ENCODE results near the gene IDH2. TPM values are rescaled to one million over a fixed set of nuclear protein-coding genes. Genes with fewer than 3 reads are reported as not detected.
"Not testable (repeated sequence)": the region's sequence is repeated elsewhere in the genome, so short reads cannot be mapped to it uniquely, and the experiment has no call there.

IDH2 gene
- total RNA-seq, 2 donors from 2014 or later, result 94.3 to 96.4 TPM

- no peak overlapping the region for H3K27ac Mint-ChIP-seq
- DNase-seq (ENCODE audit: low spot score) (no peak), ATAC-seq (no peak)
- no peak overlapping the region for H3K4me3 Mint-ChIP-seq
- peaks cover 0 to 4% of the 10 kb centered on the region in 2 donors for H3K4me1 Mint-ChIP-seq (ENCODE audit: low read depth in 2 of 2)
- H3K36me3 Mint-ChIP-seq, result no peaks in the 10 kb centered on the region
- H3K9me3 Mint-ChIP-seq, result no peaks in the 10 kb centered on the region
- H3K27me3 Mint-ChIP-seq, result peaks cover 6 to 9% of the 10 kb centered on the region in 2 donors
Observed at GRCh38 chr15:90131848-90132247, 29.6 kb upstream of the IDH2 start.

DNA sequence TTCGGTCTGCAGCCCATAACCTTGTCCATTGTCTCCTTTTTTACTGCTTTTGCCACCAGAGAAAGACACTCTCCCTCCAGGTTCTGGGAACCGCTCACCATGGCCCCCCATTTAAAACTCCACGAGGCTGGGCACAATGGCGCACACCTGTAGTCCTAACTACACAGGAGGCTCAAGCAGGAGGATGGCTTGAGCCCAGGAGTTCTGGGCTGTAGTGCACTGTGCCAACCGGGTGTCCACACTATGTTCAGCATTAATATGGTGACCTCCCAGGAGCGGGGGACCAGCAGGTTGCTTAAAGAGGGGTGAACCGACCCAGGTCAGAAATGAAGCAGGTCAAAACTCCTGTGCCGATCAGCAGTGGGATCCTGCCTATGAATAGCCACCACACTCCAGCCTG is 28.0 kb upstream of the IDH2 start:
- Mint-ChIP-seq H3K4me1 (ENCODE audit: low read depth in 2 of 2) (peaks cover 0 to 4% of the 10 kb centered on the region in 2 donors), H3K4me3 (no peak overlapping the region), H3K27me3 (peaks cover 6 to 9% of the 10 kb centered on the region in 2 donors), H3K27ac (no peak overlapping the region), H3K9me3 (no peaks in the 10 kb centered on the region), H3K36me3 (no peaks in the 10 kb centered on the region)
- DNase-seq (ENCODE audit: low spot score), result no peak
- no peak for ATAC-seq

DNA sequence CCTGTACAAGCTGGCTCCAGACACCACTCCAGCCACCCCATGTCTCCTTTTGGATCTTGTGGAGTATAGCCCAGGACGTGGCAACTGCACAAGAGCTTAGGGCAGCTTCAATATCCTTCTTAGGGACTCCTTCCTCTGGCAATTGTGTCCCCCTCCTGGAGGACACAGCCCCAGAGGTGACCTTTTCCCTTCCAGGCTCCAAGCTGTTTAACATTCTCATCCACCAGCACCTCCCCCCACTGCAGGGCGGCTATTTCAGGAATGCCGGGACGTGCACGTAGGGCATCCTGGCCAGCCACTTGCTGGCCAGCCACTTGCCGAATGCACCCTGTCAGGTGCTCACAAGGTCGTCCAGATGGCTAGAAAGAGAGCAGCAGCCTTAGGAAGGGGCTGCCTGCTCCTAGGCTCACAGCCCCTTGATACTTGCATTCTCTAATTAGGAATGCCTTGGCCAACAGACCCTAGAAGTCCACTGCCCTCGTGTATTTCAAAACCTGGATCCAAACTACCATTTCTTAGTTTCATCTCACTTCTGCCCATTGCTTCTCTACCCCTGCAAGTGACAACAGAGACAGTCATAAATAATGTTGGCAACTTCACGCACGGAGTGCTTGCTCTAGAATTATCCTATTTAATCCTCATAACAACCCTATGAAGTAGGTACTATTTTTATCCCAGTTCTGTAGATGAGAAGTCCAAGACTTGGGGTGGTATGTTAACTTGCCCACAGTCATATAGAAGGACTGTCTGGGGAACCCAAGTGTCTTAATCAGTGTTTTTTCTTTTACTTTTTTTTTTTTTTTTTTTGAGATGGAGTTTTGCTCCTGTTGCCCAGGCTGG is 24.5 kb upstream of the IDH2 start:
- Mint-ChIP-seq H3K9me3 (no peaks in the 10 kb centered on the region), H3K27me3 (peaks cover 6 to 9% of the 10 kb centered on the region in 2 donors), H3K27ac (no peak overlapping the region), H3K4me3 (no peak overlapping the region), H3K36me3 (no peaks in the 10 kb centered on the region), H3K4me1 (ENCODE audit: low read depth in 2 of 2) (peaks cover 0 to 4% of the 10 kb centered on the region in 2 donors)
- ATAC-seq, result no peak
- DNase-seq (ENCODE audit: low spot score), result no peak

DNA sequence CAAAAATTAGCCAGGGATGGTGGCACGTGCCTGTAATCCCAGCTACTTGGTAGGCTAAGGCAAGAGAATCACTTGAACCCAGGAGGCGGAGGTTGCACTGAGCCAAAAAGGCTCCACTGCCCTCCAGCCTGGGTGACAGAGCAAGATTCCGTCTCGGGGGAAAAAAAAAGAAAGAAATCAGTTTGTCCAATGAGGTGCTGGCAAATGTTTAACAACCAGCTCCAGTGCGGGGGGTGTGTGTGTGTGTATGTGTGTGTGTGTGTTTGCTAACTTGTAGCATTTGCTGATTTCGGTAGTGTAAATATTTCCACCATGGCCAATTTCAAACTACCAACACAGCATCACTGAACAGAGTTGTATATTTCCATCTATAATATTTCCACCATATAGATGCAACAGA is 23.8 kb upstream of the IDH2 start:
- ATAC-seq (no peak), DNase-seq (ENCODE audit: low spot score) (no peak)
- H3K27ac Mint-ChIP-seq, result no peak overlapping the region
- H3K4me3 Mint-ChIP-seq, result no peak overlapping the region
- H3K36me3 Mint-ChIP-seq, result no peaks in the 10 kb centered on the region
- H3K9me3 Mint-ChIP-seq, result no peaks in the 10 kb centered on the region
- peaks cover 6 to 9% of the 10 kb centered on the region in 2 donors for H3K27me3 Mint-ChIP-seq
- peaks cover 0 to 4% of the 10 kb centered on the region in 2 donors for H3K4me1 Mint-ChIP-seq (ENCODE audit: low read depth in 2 of 2)

DNA sequence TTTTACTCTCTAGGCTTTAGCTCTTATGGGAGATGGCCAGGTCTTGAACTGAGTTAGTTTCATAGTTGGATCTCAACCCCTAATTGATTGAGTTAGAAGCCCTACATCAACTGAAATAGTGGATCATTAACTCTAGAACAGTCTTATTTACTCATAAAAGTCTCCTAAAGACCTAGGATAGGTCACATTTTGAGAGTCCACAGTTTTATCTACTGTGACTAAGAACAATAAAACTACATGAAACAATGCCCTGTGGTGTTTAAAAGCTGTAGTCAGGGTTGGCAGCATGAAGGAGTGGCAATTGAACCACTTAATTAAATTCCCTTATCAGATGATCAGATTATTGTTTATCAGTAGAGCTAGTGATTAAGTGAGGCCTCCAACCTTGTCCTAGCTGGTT is 22.2 kb upstream of the IDH2 start:
- no peaks in the 10 kb centered on the region for H3K9me3 Mint-ChIP-seq
- no peak for DNase-seq (ENCODE audit: low spot score)
- no peak overlapping the region for H3K4me3 Mint-ChIP-seq
- H3K27ac Mint-ChIP-seq, result no peak overlapping the region
- no peaks in the 10 kb centered on the region for H3K36me3 Mint-ChIP-seq
- no peak for ATAC-seq
- H3K27me3 Mint-ChIP-seq, result peaks cover 6 to 7% of the 10 kb centered on the region in 2 donors
- H3K4me1 Mint-ChIP-seq (ENCODE audit: low read depth in 2 of 2), result peaks cover 0 to 2% of the 10 kb centered on the region in 2 donors

- Mint-ChIP-seq H3K4me3 (no peak overlapping the region), H3K4me1 (ENCODE audit: low read depth in 2 of 2) (no peaks in the 10 kb centered on the region), H3K36me3 (no peaks in the 10 kb centered on the region), H3K9me3 (no peaks in the 10 kb centered on the region), H3K27ac (no peak overlapping the region), H3K27me3 (no peaks in the 10 kb centered on the region)
- ATAC-seq, result no peak
- DNase-seq (ENCODE audit: low spot score), result no peak
Observed at GRCh38 chr15:90121086-90121485, 18.8 kb upstream of the IDH2 start.

DNA sequence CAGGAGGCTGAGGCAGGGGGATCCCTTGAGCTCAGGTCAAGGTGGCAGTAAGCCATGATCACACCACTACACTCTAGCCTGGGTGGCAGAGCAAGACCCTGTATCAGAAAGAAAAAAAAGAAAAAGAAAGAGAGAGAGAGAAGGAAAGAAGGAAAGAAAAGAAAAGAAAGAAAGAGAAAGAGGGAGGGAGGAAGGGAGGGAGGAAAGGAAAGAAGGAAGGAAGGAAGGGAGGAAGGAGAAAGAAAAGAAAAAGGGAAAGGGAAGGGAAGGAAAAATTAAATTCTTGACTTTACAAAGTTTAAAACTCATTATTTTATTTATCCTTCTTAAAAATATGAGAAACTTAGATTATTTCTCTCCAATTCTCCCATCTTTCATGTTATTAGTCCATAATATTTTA is 17.1 kb upstream of the IDH2 start:
- Mint-ChIP-seq H3K27ac (no peak overlapping the region), H3K4me1 (ENCODE audit: low read depth in 2 of 2) (no peaks in the 10 kb centered on the region), H3K36me3 (peaks cover 3% of the 10 kb centered on the region), H3K27me3 (no peaks in the 10 kb centered on the region), H3K9me3 (peaks cover 3% of the 10 kb centered on the region), H3K4me3 (no peak overlapping the region)
- DNase-seq (ENCODE audit: low spot score), result no peak
- ATAC-seq, result no peak

- ATAC-seq, result no peak
- Mint-ChIP-seq H3K9me3 (peaks cover 4% of the 10 kb centered on the region), H3K27ac (no peak overlapping the region), H3K4me3 (no peak overlapping the region), H3K4me1 (ENCODE audit: low read depth in 2 of 2) (no peaks in the 10 kb centered on the region), H3K27me3 (no peaks in the 10 kb centered on the region), H3K36me3 (peaks cover 10% of the 10 kb centered on the region)
- DNase-seq (ENCODE audit: low spot score), result no peak
Observed at GRCh38 chr15:90115783-90116182, 13.5 kb upstream of the IDH2 start.

GRCh38 chr15:90114451-90114901 is 12.2 kb upstream of the IDH2 start:
- no peak overlapping the region for H3K4me3 Mint-ChIP-seq
- H3K27ac Mint-ChIP-seq, result no peak overlapping the region
- peaks cover 0 to 3% of the 10 kb centered on the region in 2 donors for H3K27me3 Mint-ChIP-seq
- H3K36me3 Mint-ChIP-seq, result peaks cover 10% of the 10 kb centered on the region
- H3K9me3 Mint-ChIP-seq, result peaks cover 4% of the 10 kb centered on the region
- H3K4me1 Mint-ChIP-seq (ENCODE audit: low read depth in 2 of 2), result no peaks in the 10 kb centered on the region
- no peak for DNase-seq (ENCODE audit: low spot score)
- ATAC-seq, result no peak

GRCh38 chr15:90113166-90113565 is 10.9 kb upstream of the IDH2 start:
- peaks cover 10% of the 10 kb centered on the region for H3K36me3 Mint-ChIP-seq
- H3K27me3 Mint-ChIP-seq, result peaks cover 0 to 3% of the 10 kb centered on the region in 2 donors
- DNase-seq (ENCODE audit: low spot score) (no peak), ATAC-seq (no peak)
- no peak overlapping the region for H3K4me3 Mint-ChIP-seq
- no peak overlapping the region for H3K27ac Mint-ChIP-seq
- no peaks in the 10 kb centered on the region for H3K4me1 Mint-ChIP-seq (ENCODE audit: low read depth in 2 of 2)
- peaks cover 4% of the 10 kb centered on the region for H3K9me3 Mint-ChIP-seq

GRCh38 chr15:90109163-90109751 is 7.0 kb upstream of the IDH2 start:
- H3K27ac Mint-ChIP-seq; H3K4me1 Mint-ChIP-seq (ENCODE audit: low read depth in 2 of 2); H3K4me3 Mint-ChIP-seq; H3K36me3 Mint-ChIP-seq; H3K27me3 Mint-ChIP-seq; H3K9me3 Mint-ChIP-seq; DNase-seq (ENCODE audit: low spot score); ATAC-seq: not testable (repeated sequence)

DNA sequence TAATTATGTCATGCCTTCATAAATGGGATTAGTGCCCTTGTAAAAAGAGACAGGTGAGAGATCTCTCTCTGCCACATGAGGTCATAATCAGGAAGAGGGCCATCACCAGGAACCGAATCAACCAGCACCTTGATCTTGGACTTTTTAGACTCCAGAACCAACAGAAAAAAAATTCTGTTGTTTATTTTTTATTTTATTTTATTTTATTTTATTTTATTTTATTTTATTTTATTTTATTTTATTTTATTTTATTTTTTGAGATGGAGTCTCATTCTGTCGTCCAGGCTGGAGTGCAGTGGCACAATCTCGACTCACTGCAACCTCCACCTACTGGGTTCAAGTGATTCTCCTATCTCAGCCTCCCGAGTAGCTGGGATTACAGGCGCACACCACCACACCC is 5.8 kb upstream of the IDH2 start:
- H3K27me3 Mint-ChIP-seq; H3K4me3 Mint-ChIP-seq; H3K9me3 Mint-ChIP-seq; H3K36me3 Mint-ChIP-seq; DNase-seq (ENCODE audit: low spot score); H3K4me1 Mint-ChIP-seq (ENCODE audit: low read depth in 2 of 2); H3K27ac Mint-ChIP-seq; ATAC-seq: not testable (repeated sequence)

DNA sequence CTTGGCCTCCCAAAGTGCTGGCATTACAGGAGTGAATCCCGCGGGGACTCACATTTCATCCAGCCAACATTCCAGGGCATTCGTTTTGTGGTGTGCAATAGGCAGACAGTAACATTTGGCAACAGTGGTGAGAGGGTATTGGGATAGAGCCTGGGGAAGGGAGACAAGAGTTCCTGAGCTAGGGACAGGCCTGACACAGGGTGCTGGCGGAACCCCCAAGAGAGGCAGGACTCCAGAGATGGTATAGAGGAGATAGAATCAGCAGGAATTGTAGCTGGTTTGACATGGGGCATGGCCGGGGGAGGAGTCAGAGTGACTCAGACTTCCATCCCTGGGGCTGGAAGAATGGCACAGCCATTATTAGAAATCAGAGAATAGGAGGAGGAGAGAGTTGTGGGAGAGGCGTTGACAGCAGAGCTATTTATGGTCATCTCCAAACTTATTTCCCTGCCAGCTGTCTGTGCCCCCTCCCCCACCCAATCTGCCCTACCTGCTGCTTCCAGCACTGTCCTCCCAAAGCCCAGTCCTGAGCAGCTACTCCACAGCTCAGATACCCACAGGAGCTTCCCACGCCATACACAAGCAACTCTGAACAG is 4.4 kb upstream of the IDH2 start:
- ATAC-seq (no peak), DNase-seq (ENCODE audit: low spot score) (no peak)
- peaks cover 7 to 9% of the 10 kb centered on the region in 2 donors for H3K4me1 Mint-ChIP-seq (ENCODE audit: low read depth in 2 of 2)
- peaks cover 0 to 5% of the 10 kb centered on the region in 2 donors for H3K27me3 Mint-ChIP-seq
- no peak overlapping the region for H3K4me3 Mint-ChIP-seq
- no peaks in the 10 kb centered on the region for H3K9me3 Mint-ChIP-seq
- no peaks in the 10 kb centered on the region for H3K36me3 Mint-ChIP-seq
- H3K27ac Mint-ChIP-seq, result no peak overlapping the region

DNA sequence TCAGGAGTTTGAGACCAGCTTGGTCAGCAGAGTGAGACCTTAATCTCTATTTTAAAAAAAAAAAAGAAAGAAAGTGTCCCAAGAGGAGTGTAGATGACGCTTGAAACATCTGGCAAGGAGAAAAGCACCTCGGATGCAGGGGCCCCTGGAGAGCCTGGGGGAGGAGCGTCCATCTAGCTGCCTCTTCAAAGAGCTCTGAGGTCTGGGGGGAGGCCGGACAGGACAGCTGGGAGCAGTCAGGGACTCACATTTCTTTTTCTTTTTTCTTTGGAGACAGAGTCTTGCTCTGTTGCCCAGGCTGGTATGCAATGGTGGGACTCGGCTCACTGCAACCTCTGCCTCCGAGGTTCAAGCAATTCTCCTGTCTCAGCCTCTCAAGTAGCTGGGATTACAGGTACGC is 3.3 kb upstream of the IDH2 start:
- Mint-ChIP-seq H3K27me3 (peaks cover 0 to 5% of the 10 kb centered on the region in 2 donors), H3K4me1 (ENCODE audit: low read depth in 2 of 2) (peaks cover 16 to 19% of the 10 kb centered on the region in 2 donors), H3K9me3 (no peaks in the 10 kb centered on the region), H3K36me3 (no peaks in the 10 kb centered on the region), H3K27ac (no peak overlapping the region), H3K4me3 (no peak overlapping the region)
- DNase-seq (ENCODE audit: low spot score), result no peak
- ATAC-seq, result no peak
